Upper lobe of left lung (tissue), 4 donors: ENCODE results near the gene ADAMTSL4.

Source experiments
- EP300 ChIP-seq, 4 donors: sonication (generic); formaldehyde crosslinking; IDR thresholded peaks; one replicate each; pipeline ENCODE4 v1.5.1; 2017; ENCODE audit warnings: antibody characterized with exemption in 4 of 4, control low read depth in 2 of 4
- POLR2A ChIP-seq, 4 donors: fragments of 450-650 bp; IDR thresholded peaks; one replicate each; pipeline ENCODE4 v1.5.1; 2016 to 2017; ENCODE audit warnings: antibody characterized with exemption in 4 of 4, mild to moderate bottlenecking in 2 of 4
- POLR2AphosphoS5 ChIP-seq, 2 donors: sonication (generic); formaldehyde crosslinking; IDR thresholded peaks; one replicate each; pipeline ENCODE4 v1.5.1; 2017; ENCODE audit warnings: antibody characterized with exemption in 2 of 2
- TF ChIP-seq, protein P1 (sequence below), 6 experiments: fragments of 450-650 bp in 4 of 6; fragments of 200-600 bp in 2 of 6; sonication (generic) in 2 of 6; IDR thresholded peaks; one replicate each; pipeline ENCODE4 v1.5.1; 2016 to 2019; ENCODE audit warnings: antibody characterized with exemption in 6 of 6

DNA sequence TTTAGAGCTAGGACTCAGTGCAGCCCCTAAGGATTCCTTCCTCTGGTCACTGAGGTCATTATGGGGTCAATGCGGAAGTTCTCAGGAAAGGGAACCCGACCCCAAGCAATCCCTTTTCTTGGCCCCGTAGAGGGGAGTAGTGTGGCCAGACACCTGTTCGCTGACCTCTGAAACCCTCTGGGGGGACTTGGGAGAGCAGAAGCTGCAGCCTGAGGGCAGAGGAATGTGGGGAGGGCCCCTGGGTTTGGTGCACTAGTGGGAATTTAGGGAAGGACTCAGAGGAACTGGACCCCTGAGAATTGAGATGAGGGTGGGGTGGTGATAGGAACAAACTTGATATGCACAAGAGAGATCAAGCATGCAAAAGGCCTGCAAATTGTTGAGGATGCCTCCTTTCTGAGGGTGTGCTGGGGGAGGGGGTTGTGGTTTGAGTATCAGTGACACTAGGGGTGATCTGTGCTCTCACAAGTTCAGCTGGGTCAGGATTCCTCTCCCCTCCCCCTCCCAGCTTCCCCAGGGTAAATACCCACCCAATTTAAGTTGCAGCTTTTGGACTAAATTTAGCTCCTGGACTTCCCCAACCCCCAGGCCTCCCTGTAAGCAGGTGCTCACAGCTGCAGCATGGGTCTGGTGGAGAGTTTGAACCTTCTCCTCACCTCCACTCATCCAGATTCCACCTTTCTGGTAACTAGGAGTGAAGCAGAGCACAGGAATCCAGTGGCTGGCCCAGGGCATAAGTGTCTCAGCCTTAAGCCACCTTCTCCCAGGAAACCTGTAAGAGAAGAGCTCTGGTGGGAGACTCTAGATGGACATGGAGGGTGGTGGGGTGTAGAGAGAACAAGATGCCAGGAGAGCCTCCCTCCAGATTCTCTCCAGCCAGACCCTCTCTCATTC, 13.5 kb downstream of the ADAMTSL4 start:
- no peak for TF ChIP-seq POLR2A (IDR thresholded peaks at IDR 0.05)
- TF ChIP-seq, protein P1, sequence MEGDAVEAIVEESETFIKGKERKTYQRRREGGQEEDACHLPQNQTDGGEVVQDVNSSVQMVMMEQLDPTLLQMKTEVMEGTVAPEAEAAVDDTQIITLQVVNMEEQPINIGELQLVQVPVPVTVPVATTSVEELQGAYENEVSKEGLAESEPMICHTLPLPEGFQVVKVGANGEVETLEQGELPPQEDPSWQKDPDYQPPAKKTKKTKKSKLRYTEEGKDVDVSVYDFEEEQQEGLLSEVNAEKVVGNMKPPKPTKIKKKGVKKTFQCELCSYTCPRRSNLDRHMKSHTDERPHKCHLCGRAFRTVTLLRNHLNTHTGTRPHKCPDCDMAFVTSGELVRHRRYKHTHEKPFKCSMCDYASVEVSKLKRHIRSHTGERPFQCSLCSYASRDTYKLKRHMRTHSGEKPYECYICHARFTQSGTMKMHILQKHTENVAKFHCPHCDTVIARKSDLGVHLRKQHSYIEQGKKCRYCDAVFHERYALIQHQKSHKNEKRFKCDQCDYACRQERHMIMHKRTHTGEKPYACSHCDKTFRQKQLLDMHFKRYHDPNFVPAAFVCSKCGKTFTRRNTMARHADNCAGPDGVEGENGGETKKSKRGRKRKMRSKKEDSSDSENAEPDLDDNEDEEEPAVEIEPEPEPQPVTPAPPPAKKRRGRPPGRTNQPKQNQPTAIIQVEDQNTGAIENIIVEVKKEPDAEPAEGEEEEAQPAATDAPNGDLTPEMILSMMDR (IDR thresholded peaks at IDR 0.05) = no peak
- TF ChIP-seq EP300 (IDR thresholded peaks at IDR 0.05) = no peak
- peak in 1 of 2 donors; percentile 9 for TF ChIP-seq POLR2AphosphoS5 (IDR thresholded peaks at IDR 0.05)
